GM12878 (cell line): Measurements from ENCODE around the gene SLC35C1. TPM values are rescaled to one million over a fixed set of nuclear protein-coding genes. Genes with fewer than 3 reads are reported as not detected.

Experiments
- ATAC-seq: fragments of 200-7000 bp; cut with Tn5 transposase; 3 replicates; pipeline ENCODE4 v1.9.1; 2020; ENCODE audit warnings: mild to moderate bottlenecking, moderate library complexity
- BruUV-seq: library from RNA; stranded (reverse); fragments of 400-500 nt; replicated peaks from 2 replicates; lab custom pipeline; 2021; lab: Mats Ljungman, UMichigan
- CTCF ChIA-PET: fragments of 300-600 bp; sonication (Branson Sonifier 250); formaldehyde crosslinking; extraction: SDS; loops from one replicate; lab custom pipeline; 2021; ENCODE audit warnings: inconsistent platforms; lab: Yijun Ruan, JAX
- POLR2A ChIA-PET: fragments of 350-600 bp; formaldehyde crosslinking; extraction: SDS; loops from one replicate; lab custom pipeline; 2021; ENCODE audit warnings: inconsistent platforms; lab: Charles Lee
- RAD21 ChIA-PET: fragments of 300-600 bp; sonication (Branson Sonifier 250); formaldehyde crosslinking; loops from one replicate; lab custom pipeline; 2023; ENCODE audit warnings: antibody characterized with exemption; ENCODE audit not compliant: unreplicated experiment; lab: Charles Lee
- SMC1A ChIA-PET: fragments of 300-600 bp; sonication (Branson Sonifier 250); formaldehyde crosslinking; loops from one replicate; lab custom pipeline; 2023; ENCODE audit not compliant: unreplicated experiment, uncharacterized antibody; lab: Charles Lee
- DNase-seq: peaks from one replicate; pipeline ENCODE4 v3.0.0-alpha.2; 2011; ENCODE audit warnings: low read depth, low spot score
- FAIRE-seq: peaks from 3 replicates; lab custom pipeline; 2011; peaks lifted over from hg19 to GRCh38; lab: Jason Lieb, UNC
- H2AFZ ChIP-seq: 2 replicates; pipeline ENCODE4 v1.6.0; 2011; ENCODE audit warnings: low read depth, low read length, control low read depth; ENCODE audit not compliant: control insufficient read depth
- H3K27ac ChIP-seq: 2 replicates; pipeline ENCODE4 v1.5.1; 2011; ENCODE audit warnings: control low read depth; ENCODE audit not compliant: control insufficient read depth, insufficient read depth
- H3K27me3 ChIP-seq, 2 experiments: replicated peaks in 1 of 2; 2 replicates each; pipeline versions ENCODE4 v1.6.0 to v1.6.1; 2011; ENCODE audit warnings: low read length in 1 of 2; ENCODE audit not compliant: control insufficient read depth in 2 of 2, insufficient read depth in 2 of 2
- H3K36me3 ChIP-seq, 2 experiments: 2 replicates each; pipeline ENCODE4 v1.5.1; 2011; ENCODE audit warnings: low read length in 1 of 2; ENCODE audit not compliant: control insufficient read depth in 2 of 2, insufficient read depth in 2 of 2
- H3K4me1 ChIP-seq: 2 replicates; pipeline ENCODE4 v1.6.1; 2011; ENCODE audit warnings: mild to moderate bottlenecking, low read length, moderate library complexity, mixed read lengths; ENCODE audit not compliant: control insufficient read depth, insufficient read depth
- H3K4me2 ChIP-seq: 2 replicates; pipeline ENCODE4 v1.6.0; 2011; ENCODE audit warnings: control low read depth; ENCODE audit not compliant: control insufficient read depth, insufficient read depth
- H3K4me3 ChIP-seq: fragments of 200-600 bp; sonication (generic); 2 replicates; pipeline ENCODE4 v1.5.1; 2016
- H3K79me2 ChIP-seq: 2 replicates; pipeline ENCODE4 v1.6.0; 2011; ENCODE audit warnings: low read length; ENCODE audit not compliant: control insufficient read depth, insufficient read depth
- H3K9ac ChIP-seq: 2 replicates; pipeline ENCODE4 v1.8.0; 2011; ENCODE audit warnings: low read length, control low read depth, mixed read lengths; ENCODE audit not compliant: control insufficient read depth, insufficient read depth
- H3K9me3 ChIP-seq: replicated peaks from 3 replicates; pipeline ENCODE4 v1.5.1; 2011; ENCODE audit warnings: mild to moderate bottlenecking, low read length; ENCODE audit not compliant: control insufficient read depth, insufficient read depth
- H4K20me1 ChIP-seq: 2 replicates; pipeline ENCODE4 v1.6.0; 2011; ENCODE audit not compliant: control insufficient read depth, insufficient read depth
- BCL3 ChIP-seq: IDR thresholded peaks from 2 replicates; pipeline ENCODE4 v1.6.1; 2011; ENCODE audit warnings: borderline replicate concordance, low read depth, mild to moderate bottlenecking, moderate library complexity, low read length; ENCODE audit not compliant: insufficient read depth, poor library complexity, severe bottlenecking
- E2F8 ChIP-seq: fragments of 450-650 bp; IDR thresholded peaks from 2 replicates; pipeline ENCODE4 v1.6.1; 2018; ENCODE audit warnings: mild to moderate bottlenecking, low read depth, moderate library complexity; ENCODE audit not compliant: partially characterized antibody
- GATAD2B ChIP-seq: fragments of 450-650 bp; conservative IDR thresholded peaks from 2 replicates; pipeline ENCODE4 v1.6.1; 2017; ENCODE audit warnings: low read depth, mild to moderate bottlenecking, moderate library complexity
- IRF4 ChIP-seq: IDR thresholded peaks from 2 replicates; pipeline ENCODE4 v1.6.1; 2011; ENCODE audit warnings: low read depth, low read length
- MXI1 ChIP-seq: fragments of 150-350 bp; IDR thresholded peaks from 2 replicates; pipeline ENCODE4 v1.6.1; 2011; ENCODE audit warnings: low read depth, mild to moderate bottlenecking, inconsistent platforms, low read length, improper control_type of control experiment
- POLR2AphosphoS2 ChIP-seq: IDR thresholded peaks from 2 replicates; pipeline ENCODE4 v1.6.1; 2011; ENCODE audit warnings: low read depth, mild to moderate bottlenecking, low read length, improper control_type of control experiment, moderate library complexity
- SMAD1 ChIP-seq: fragments of 450-650 bp; IDR thresholded peaks from 2 replicates; pipeline ENCODE4 v1.6.1; 2018; ENCODE audit warnings: mild to moderate bottlenecking, low read depth; ENCODE audit not compliant: partially characterized antibody
- SMC3 ChIP-seq: IDR thresholded peaks from 2 replicates; pipeline ENCODE4 v1.6.1; 2011; ENCODE audit warnings: low read length, improper control_type of control experiment, borderline replicate concordance
- SREBF2 ChIP-seq: IDR thresholded peaks from 2 replicates; pipeline ENCODE4 v1.6.1; 2012; ENCODE audit warnings: mild to moderate bottlenecking, low read length
- TCF12 ChIP-seq: IDR thresholded peaks from 2 replicates; pipeline ENCODE4 v1.6.1; 2011; ENCODE audit warnings: low read depth, mild to moderate bottlenecking, low read length
- WRNIP1 ChIP-seq: IDR thresholded peaks from 2 replicates; pipeline ENCODE4 v1.6.1; 2011; ENCODE audit warnings: low read depth, low read length, improper control_type of control experiment, borderline replicate concordance
- ZNF274 ChIP-seq: IDR thresholded peaks from one replicate; pipeline ENCODE4 v1.8.0; 2011; ENCODE audit not compliant: insufficient read length, insufficient read depth
- ZNF687 ChIP-seq: fragments of 450-650 bp; IDR thresholded peaks from 2 replicates; pipeline ENCODE4 v1.6.1; 2017; ENCODE audit warnings: mild to moderate bottlenecking, moderate library complexity
- ZSCAN29 ChIP-seq: fragments of 450-650 bp; IDR thresholded peaks from 2 replicates; pipeline ENCODE4 v1.6.1; 2017; ENCODE audit warnings: mild to moderate bottlenecking, moderate library complexity
- WGBS: methylation state at CpG from one replicate; pipeline ENCODE4 v1.1.6; 2016; ENCODE audit warnings: low lambda C conversion rate; ENCODE audit not compliant: insufficient replicate concordance, insufficient coverage; ENCODE audit errors: missing lambda C conversion rate; 5-methylcytosine and 5-hydroxymethylcytosine counted together
- in situ Hi-C: fragments of 300-500 bp; cut with MboI; formaldehyde crosslinking; loops from 9 replicates; pipeline ENCODE4 v1.14.3; 2018; ENCODE audit warnings: mixed read lengths
- intact Hi-C: fragments of 100-400 bp; cut with micrococcal nuclease; formaldehyde crosslinking; loops from one replicate; pipeline ENCODE4 v1.14.2; 2022; ENCODE audit not compliant: unreplicated experiment
- polyA plus RNA-seq, 11 experiments: library from polyadenylated mRNA; depleted of rRNA in 4 of 11; unstranded in 6 of 11; stranded (reverse) in 5 of 11; fragments of >200 nt; fragmentation: Nextera tagmentation in 4 of 11; fragmentation: Illumina TruSeq in 1 of 11; extraction: Ambion mirVana in 4 of 11; extraction: Trizol in 1 of 11; gene quantifications; 1 replicate in 1 of 11; 2 replicates in 10 of 11; pipeline versions ENCODE4 v1.2.1 to v1.2.3, GENCODE V29; 2011 to 2016; ENCODE audit warnings: inconsistent platforms in 2 of 11, missing spikeins in 2 of 11, low read depth in 1 of 11
- total RNA-seq, 4 experiments: library from RNA; depleted of rRNA in 3 of 4; stranded (reverse); fragments of >200 nt in 3 of 4; fragmentation: Illumina TruSeq in 1 of 4; extraction: Trizol in 1 of 4; gene quantifications; 2 replicates each; pipeline versions ENCODE4 v1.2.1 to v1.2.3, GENCODE V29; 2013 to 2021

SLC35C1 gene
- total and polyA plus RNA-seq, 10 of the 15 experiments (the other 5 are each of a cell fraction or from before 2014, with no cell fraction given) = 0.55 to 9.7 (median 4.3) TPM

GRCh38 chr11:45777127-45777969 lies 27.6 kb upstream of the SLC35C1 start (continued):
- no peak for TF ChIP-seq WRNIP1
- TF ChIP-seq SMAD1 = no peak
- TF ChIP-seq BCL3 = no peak
- TF ChIP-seq, all 136 proteins: peak for 0

- WGBS = 70% methylated on average over 6 of the region's 6 CpGs
- ATAC-seq = no peak
- in situ Hi-C loops (loop anchor here (10.0 kb wide), 1 partner anchor 404 kb away; no protein-coding TSS in a partner anchor), intact Hi-C loops (loop anchor here (10.0 kb wide), 1 partner anchor 664 kb away; no protein-coding TSS in a partner anchor)
- Histone ChIP-seq H3K79me2 (no peaks in the 10 kb centered on the region), H3K27me3 (no peaks in the 10 kb centered on the region; a peak in 1 of 4 replicates), H3K9ac (no peak overlapping the region), H3K9me3 (no peaks in the 10 kb centered on the region), H4K20me1 (no peaks in the 10 kb centered on the region), H3K36me3 (no peaks in the 10 kb centered on the region), H3K27ac (no peak overlapping the region), H3K4me3 (no peak overlapping the region), H2AFZ (no peak overlapping the region), H3K4me1 (no peaks in the 10 kb centered on the region), H3K4me2 (no peak overlapping the region)
- no TSS peak for BruUV-seq
- ChIA-PET RAD21 (interaction anchor here (1.2 kb wide), 1 partner anchor 57 kb away, joined by 4 read pairs; no protein-coding TSS in a partner anchor), POLR2A (no interaction called here), SMC1A (no interaction called here), CTCF (no interaction called here)
- no peak for FAIRE-seq
- DNase-seq = no peak
- no peak for TF ChIP-seq TCF12
- TF ChIP-seq SREBF2 = no peak
- no peak for TF ChIP-seq IRF4
- no peak for TF ChIP-seq MXI1
- no peak for TF ChIP-seq ZNF687
- TF ChIP-seq GATAD2B = no peak
- no peak for TF ChIP-seq POLR2AphosphoS2
- no peak for TF ChIP-seq SMC3
- no peak for TF ChIP-seq E2F8
- no peak for TF ChIP-seq ZNF274
- TF ChIP-seq ZSCAN29 = no peak
Measured at GRCh38 chr11:45778341-45778740, 26.6 kb upstream of the SLC35C1 start.
